Liver (tissue), 9 donors: ENCODE measurements around the gene MBNL2. TPM values are rescaled to one million over a fixed set of nuclear protein-coding genes. Genes with fewer than 3 reads are reported as not detected.

Experiments used
- DNase-seq: peaks from one replicate; pipeline ENCODE4 v3.0.0-alpha.2; 2017; ENCODE audit warnings: low spot score
- H3K27ac ChIP-seq, 2 donors: one replicate each; pipeline ENCODE4 v1.7.0; 2013; ENCODE audit warnings: inconsistent platforms in 2 of 2, low read length in 2 of 2, control low read depth in 1 of 2, low read depth in 1 of 2, mild to moderate bottlenecking in 1 of 2
- H3K27me3 ChIP-seq, 4 donors: one replicate each; pipeline versions ENCODE4 v1.6.1 to v1.7.0; 2013; ENCODE audit warnings: low read length in 3 of 4, inconsistent platforms in 1 of 4, mild to moderate bottlenecking in 1 of 4, moderate library complexity in 1 of 4; ENCODE audit not compliant: control insufficient read depth in 4 of 4, insufficient read depth in 4 of 4
- H3K36me3 ChIP-seq, 4 donors: one replicate each; pipeline versions ENCODE4 v1.6.1 to v1.7.0; 2013; ENCODE audit warnings: low read length in 3 of 4, mild to moderate bottlenecking in 3 of 4, low read depth in 1 of 4, moderate library complexity in 1 of 4; ENCODE audit not compliant: control insufficient read depth in 4 of 4, insufficient read depth in 3 of 4
- H3K4me1 ChIP-seq, 4 donors: one replicate each; pipeline versions ENCODE4 v1.6.1 to v1.7.0; 2013; ENCODE audit warnings: low read length in 3 of 4, mild to moderate bottlenecking in 3 of 4, moderate library complexity in 1 of 4; ENCODE audit not compliant: control insufficient read depth in 4 of 4, insufficient read depth in 4 of 4
- H3K4me3 ChIP-seq, 3 donors: one replicate each; pipeline versions ENCODE4 v1.6.1 to v1.7.0; 2013; ENCODE audit warnings: low read length in 3 of 3, control low read depth in 1 of 3, low read depth in 1 of 3, mild to moderate bottlenecking in 1 of 3
- H3K9ac ChIP-seq, 2 donors: one replicate each; pipeline ENCODE4 v1.7.0; 2013; ENCODE audit warnings: low read length in 2 of 2, mild to moderate bottlenecking in 2 of 2, moderate library complexity in 2 of 2, control low read depth in 1 of 2, low read depth in 1 of 2
- H3K9me3 ChIP-seq, 4 donors: one replicate each; pipeline versions ENCODE4 v1.6.1 to v1.7.0; 2013; ENCODE audit warnings: low read length in 3 of 4; ENCODE audit not compliant: control insufficient read depth in 4 of 4
- ATF3 ChIP-seq: IDR thresholded peaks from 2 replicates; pipeline ENCODE4 v1.6.1; 2016; ENCODE audit warnings: antibody characterized with exemption
- CTCF ChIP-seq: fragments of 150-350 bp; IDR thresholded peaks from 2 replicates; pipeline ENCODE4 v1.5.1; 2017; ENCODE audit warnings: improper control_type of control experiment, low read depth, low read length; ENCODE audit not compliant: missing input control
- FOXA2 ChIP-seq: IDR thresholded peaks from 2 replicates; pipeline ENCODE4 v1.6.1; 2016; ENCODE audit warnings: antibody characterized with exemption
- GABPA ChIP-seq, 2 donors: IDR thresholded peaks in 1 of 2; conservative IDR thresholded peaks in 1 of 2; 2 replicates each; pipeline ENCODE4 v1.6.1; 2016; ENCODE audit warnings: antibody characterized with exemption in 2 of 2, mild to moderate bottlenecking in 1 of 2, moderate library complexity in 1 of 2
- HNF4G ChIP-seq: IDR thresholded peaks from 2 replicates; pipeline ENCODE4 v1.6.1; 2016; ENCODE audit warnings: antibody characterized with exemption
- JUND ChIP-seq, 2 donors: IDR thresholded peaks; 2 replicates each; pipeline ENCODE4 v1.6.1; 2016; ENCODE audit warnings: antibody characterized with exemption in 2 of 2
- NR2F2 ChIP-seq: IDR thresholded peaks from 2 replicates; pipeline ENCODE4 v1.6.1; 2016; ENCODE audit warnings: antibody characterized with exemption
- RAD21 ChIP-seq, 2 donors: IDR thresholded peaks; 2 replicates each; pipeline ENCODE4 v1.6.1; 2016; ENCODE audit warnings: antibody characterized with exemption in 2 of 2, mild to moderate bottlenecking in 2 of 2
- RXRA ChIP-seq, 2 donors: IDR thresholded peaks; 2 replicates each; pipeline ENCODE4 v1.6.1; 2017 to 2018; ENCODE audit warnings: antibody characterized with exemption in 2 of 2, mild to moderate bottlenecking in 1 of 2
- SP1 ChIP-seq: IDR thresholded peaks from 2 replicates; pipeline ENCODE4 v1.6.1; 2018; ENCODE audit warnings: antibody characterized with exemption, mild to moderate bottlenecking
- TAF1 ChIP-seq: conservative IDR thresholded peaks from 2 replicates; pipeline ENCODE4 v1.6.1; 2016; ENCODE audit warnings: antibody characterized with exemption, mild to moderate bottlenecking
- YY1 ChIP-seq: IDR thresholded peaks from 2 replicates; pipeline ENCODE4 v1.6.1; 2016; ENCODE audit warnings: antibody characterized with exemption, mild to moderate bottlenecking
- ZBTB33 ChIP-seq: IDR thresholded peaks from 2 replicates; pipeline ENCODE4 v1.6.1; 2016; ENCODE audit warnings: antibody characterized with exemption
- WGBS: extraction: QIAGEN DNeasy Blood & Tissue Kit; methylation state at CpG from one replicate; pipeline ENCODE4 v1.1.7; 2013; 5-methylcytosine and 5-hydroxymethylcytosine counted together
- polyA plus RNA-seq, 2 donors: library from polyadenylated mRNA; stranded (reverse) in 1 of 2; unstranded in 1 of 2; fragments of 200-250 nt in 1 of 2; fragments of >200 nt in 1 of 2; fragmentation: Nextera tagmentation in 1 of 2; extraction: Ambion mirVana in 1 of 2; gene quantifications; one replicate each; pipeline versions ENCODE4 v1.2.1 to v1.2.3, GENCODE V29; 2013 to 2015
- total RNA-seq, 2 donors: library from RNA; depleted of rRNA; stranded (reverse); fragments of >200 nt; gene quantifications; one replicate each; pipeline ENCODE4 v1.2.3, GENCODE V29; 2014
- donor health status: healthy.
- donor health status: healthy.
- donor health status: healthy.
- donor health status: healthy.
- donor health status: healthy.

The MBNL2 gene
- total and polyA plus RNA-seq, 4 donors = 16.0 to 49.6 (median 36.8) TPM

- no peaks in the 10 kb centered on the region for H3K27me3 ChIP-seq
- no peak overlapping the region for H3K27ac ChIP-seq
- no peak for DNase-seq
- no peak for TF ChIP-seq NR2F2
- TF ChIP-seq ZBTB33 = no peak
- no peak for TF ChIP-seq ATF3
- TF ChIP-seq RAD21 (IDR thresholded peaks at IDR 0.05) = no peak
- TF ChIP-seq FOXA2 = no peak
- TF ChIP-seq SP1 = no peak
- TF ChIP-seq RXRA (IDR thresholded peaks at IDR 0.05) = no peak
- no peak for TF ChIP-seq CTCF
- TF ChIP-seq HNF4G = no peak
- no peak for TF ChIP-seq TAF1
- TF ChIP-seq GABPA (IDR thresholded peaks at IDR 0.05 in 1 of 2, conservative IDR thresholded peaks at IDR 0.05 in 1 of 2) = no peak
- no peaks in the 10 kb centered on the region for H3K4me1 ChIP-seq
- H3K9ac ChIP-seq = no peak overlapping the region
- no peaks in the 10 kb centered on the region for H3K9me3 ChIP-seq
- H3K4me3 ChIP-seq = no peak overlapping the region
- 97% methylated on average over 3 of the region's 3 CpGs for WGBS
- no peaks in the 10 kb centered on the region for H3K36me3 ChIP-seq
Measured at GRCh38 chr13:97199451-97199850, 22.7 kb upstream of the MBNL2 start.

GRCh38 chr13:97200081-97200942, 21.8 kb upstream of the MBNL2 start:
- no peak for TF ChIP-seq HNF4G
- no peak for TF ChIP-seq NR2F2
- TF ChIP-seq RAD21 (IDR thresholded peaks at IDR 0.05) = no peak
- Histone ChIP-seq H3K36me3 (no peaks in the 10 kb centered on the region), H3K9me3 (no peaks in the 10 kb centered on the region), H3K27ac (no peak overlapping the region), H3K27me3 (no peaks in the 10 kb centered on the region), H3K4me1 (no peaks in the 10 kb centered on the region), H3K4me3 (no peak overlapping the region), H3K9ac (no peak overlapping the region)
- WGBS = 90% methylated on average over 6 of the region's 6 CpGs
- no peak for DNase-seq

GRCh38 chr13:97202761-97203160, 19.4 kb upstream of the MBNL2 start:
- no peak for DNase-seq
- TF ChIP-seq YY1 (no peak), CTCF (no peak), ATF3 (no peak), JUND (IDR thresholded peaks at IDR 0.05) (no peak), RAD21 (IDR thresholded peaks at IDR 0.05) (no peak), TAF1 (no peak), SP1 (no peak)
- Histone ChIP-seq H3K36me3 (no peaks in the 10 kb centered on the region), H3K27me3 (no peaks in the 10 kb centered on the region), H3K4me3 (no peak overlapping the region), H3K9me3 (no peaks in the 10 kb centered on the region), H3K27ac (no peak overlapping the region), H3K4me1 (no peaks in the 10 kb centered on the region), H3K9ac (no peak overlapping the region)
- WGBS = 93% methylated on average over 4 of the region's 4 CpGs
